Endothelial cell of umbilical vein (primary cell): ENCODE measurements around the gene MMAA. TPM values are rescaled to one million over a fixed set of nuclear protein-coding genes. Genes with fewer than 3 reads are reported as not detected.

Source experiments
- BruUV-seq: library from RNA; stranded (reverse); fragments of 400-500 nt; replicated peaks from 2 replicates; lab custom pipeline; 2021; lab: Mats Ljungman, UMichigan
- CTCF ChIA-PET: fragments of 300-600, 350-600 bp; sonication (Branson Sonifier 250); formaldehyde crosslinking; loops from one replicate; lab custom pipeline; 2021; ENCODE audit warnings: antibody characterized with exemption, inconsistent platforms; lab: Charles Lee
- POLR2A ChIA-PET: fragments of 300-600, 350-600 bp; sonication (Branson Sonifier 250); formaldehyde crosslinking; loops from one replicate; lab custom pipeline; 2021; ENCODE audit warnings: antibody characterized with exemption, inconsistent platforms; lab: Charles Lee
- DNase-seq: peaks from one replicate; pipeline ENCODE4 v3.0.0-alpha.2; 2011; ENCODE audit warnings: low read depth, low spot score
- FAIRE-seq: peaks from 2 replicates; lab custom pipeline; 2011; peaks lifted over from hg19 to GRCh38; lab: Jason Lieb, UNC
- H2AFZ ChIP-seq: 2 replicates; pipeline ENCODE4 v1.6.0; 2012; ENCODE audit warnings: low read depth, low read length, control low read depth, inconsistent platforms
- H3K27ac ChIP-seq: 2 replicates; pipeline ENCODE4 v1.5.1; 2011; ENCODE audit warnings: low read depth, mild to moderate bottlenecking, control low read depth, low read length, moderate library complexity; ENCODE audit not compliant: insufficient read depth
- H3K27me3 ChIP-seq, 2 experiments: 2 replicates each; pipeline versions ENCODE4 v1.6.0 to v1.6.1; 2011; ENCODE audit warnings: low read length in 2 of 2, mixed read lengths in 1 of 2; ENCODE audit not compliant: control insufficient read depth in 2 of 2, insufficient read depth in 2 of 2
- H3K36me3 ChIP-seq, 2 experiments: 2 replicates in 1 of 2; 3 replicates in 1 of 2; pipeline ENCODE4 v1.5.1; 2011; ENCODE audit warnings: low read length in 2 of 2, mild to moderate bottlenecking in 1 of 2, moderate library complexity in 1 of 2; ENCODE audit not compliant: control insufficient read depth in 2 of 2, insufficient read depth in 2 of 2; ENCODE audit errors: extremely low read depth in 1 of 2
- H3K4me1 ChIP-seq: 3 replicates; pipeline ENCODE4 v1.5.1; 2011; ENCODE audit warnings: mild to moderate bottlenecking, low read length; ENCODE audit not compliant: control insufficient read depth, insufficient read depth; ENCODE audit errors: extremely low read depth
- H3K4me2 ChIP-seq: 2 replicates; pipeline ENCODE4 v1.6.1; 2011; ENCODE audit warnings: low read length, control low read depth, mixed read lengths; ENCODE audit not compliant: insufficient read depth
- H3K4me3 ChIP-seq, 3 experiments: fragments of 200-600 bp in 1 of 3; sonication (generic), shearing (Covaris generic) in 1 of 3; replicated peaks in 1 of 3; 2 replicates each; pipeline ENCODE4 v1.5.1; 2011 to 2016; ENCODE audit warnings: control low read depth in 3 of 3, low read length in 3 of 3, mild to moderate bottlenecking in 2 of 3, inconsistent platforms in 1 of 3, low read depth in 1 of 3, moderate library complexity in 1 of 3; ENCODE audit not compliant: insufficient read depth in 1 of 3
- H3K79me2 ChIP-seq: 2 replicates; pipeline ENCODE4 v1.6.0; 2012; ENCODE audit warnings: low read length, inconsistent platforms; ENCODE audit not compliant: control insufficient read depth, insufficient read depth
- H3K9ac ChIP-seq: replicated peaks from 2 replicates; pipeline ENCODE3; 2011; ENCODE audit warnings: low read length, control low read depth; ENCODE audit not compliant: insufficient read depth; ENCODE audit errors: extremely low read depth
- H3K9me1 ChIP-seq: replicated peaks from 3 replicates; pipeline ENCODE4 v1.6.0; 2011; ENCODE audit warnings: mild to moderate bottlenecking, low read length; ENCODE audit not compliant: control insufficient read depth, insufficient read depth; ENCODE audit errors: extremely low read depth
- H3K9me3 ChIP-seq: replicated peaks from 2 replicates; pipeline ENCODE4 v1.5.1; 2012; ENCODE audit warnings: low read length, inconsistent platforms; ENCODE audit not compliant: control insufficient read depth, insufficient read depth
- H4K20me1 ChIP-seq: replicated peaks from 2 replicates; pipeline ENCODE3; 2011; ENCODE audit warnings: mild to moderate bottlenecking, low read length; ENCODE audit not compliant: control insufficient read depth, insufficient read depth; ENCODE audit errors: extremely low read depth
- EZH2 ChIP-seq: IDR thresholded peaks from 2 replicates; pipeline ENCODE4 v1.6.1; 2012; ENCODE audit warnings: borderline replicate concordance, low read depth, mild to moderate bottlenecking, moderate library complexity, low read length, inconsistent platforms; ENCODE audit not compliant: severe bottlenecking
- FOS ChIP-seq: IDR thresholded peaks from 2 replicates; pipeline ENCODE4 v1.6.1; 2011; ENCODE audit warnings: mild to moderate bottlenecking, low read length, moderate library complexity, borderline replicate concordance; ENCODE audit not compliant: insufficient read depth
- GATA2 ChIP-seq: IDR thresholded peaks from 2 replicates; pipeline ENCODE4 v1.7.0; 2011; ENCODE audit warnings: low read depth, mild to moderate bottlenecking, moderate library complexity, mixed read lengths, low read length; ENCODE audit not compliant: insufficient read length, insufficient read depth
- JUN ChIP-seq: IDR thresholded peaks from 2 replicates; pipeline ENCODE4 v1.6.1; 2011; ENCODE audit warnings: borderline replicate concordance, low read depth; ENCODE audit not compliant: insufficient read length, insufficient read depth
- MYC ChIP-seq: IDR thresholded peaks from one replicate; pipeline ENCODE4 v1.6.1; 2011; ENCODE audit warnings: mild to moderate bottlenecking, low read depth, low read length
- POLR2A ChIP-seq: IDR thresholded peaks from 2 replicates; pipeline ENCODE4 v1.6.1; 2012; ENCODE audit warnings: low read depth, mild to moderate bottlenecking, control low read depth, low read length
- POLR2AphosphoS5 ChIP-seq: IDR thresholded peaks from 2 replicates; pipeline ENCODE4 v1.6.1; 2012; ENCODE audit warnings: low read depth, mild to moderate bottlenecking, control low read depth, low read length, moderate library complexity; ENCODE audit not compliant: insufficient read depth
- dilution Hi-C: fragments of 300-500 bp; cut with MboI; formaldehyde crosslinking; loops from one replicate; pipeline ENCODE4 v1.15.0; 2019; ENCODE audit warnings: low sequenced_read_pairs; ENCODE audit not compliant: extremely low pct_ligation_motif_present
- intact Hi-C: fragments of 100-400 bp; cut with micrococcal nuclease; formaldehyde crosslinking; loops from one replicate; pipeline ENCODE4 v1.10.0; 2022
- polyA plus RNA-seq, 4 experiments: library from polyadenylated mRNA; depleted of rRNA in 3 of 4; stranded (reverse) in 3 of 4; unstranded in 1 of 4; fragments of >200 nt; gene quantifications; 2 replicates each; pipeline versions ENCODE4 v1.2.1 to v1.2.3, GENCODE V29; 2011 to 2012; ENCODE audit warnings: missing spikeins in 1 of 4
- total RNA-seq: library from RNA; stranded (reverse); gene quantifications from 2 replicates; pipeline ENCODE4 v1.2.3, GENCODE V29; 2021
- TF ChIP-seq, protein P1 (sequence below), 2 donors: IDR thresholded peaks; 1 replicate in 1 of 2; 2 replicates in 1 of 2; pipeline ENCODE4 v1.5.1; 2011; ENCODE audit warnings: low read length in 2 of 2, mild to moderate bottlenecking in 2 of 2, moderate library complexity in 2 of 2, control low read depth in 1 of 2, inconsistent platforms in 1 of 2, low read depth in 1 of 2; ENCODE audit not compliant: insufficient read depth in 1 of 2; ENCODE audit errors: extremely low read depth in 1 of 2
- TF ChIP-seq, protein P2 (sequence below): IDR thresholded peaks from 2 replicates; pipeline ENCODE4 v1.6.1; 2011; ENCODE audit not compliant: insufficient read depth, insufficient read length

MMAA gene
- total and polyA plus RNA-seq, 2 donors (not counting 3 experiments of a cell fraction or from before 2014, with no cell fraction given), result 2.2 to 5.1 TPM

DNA sequence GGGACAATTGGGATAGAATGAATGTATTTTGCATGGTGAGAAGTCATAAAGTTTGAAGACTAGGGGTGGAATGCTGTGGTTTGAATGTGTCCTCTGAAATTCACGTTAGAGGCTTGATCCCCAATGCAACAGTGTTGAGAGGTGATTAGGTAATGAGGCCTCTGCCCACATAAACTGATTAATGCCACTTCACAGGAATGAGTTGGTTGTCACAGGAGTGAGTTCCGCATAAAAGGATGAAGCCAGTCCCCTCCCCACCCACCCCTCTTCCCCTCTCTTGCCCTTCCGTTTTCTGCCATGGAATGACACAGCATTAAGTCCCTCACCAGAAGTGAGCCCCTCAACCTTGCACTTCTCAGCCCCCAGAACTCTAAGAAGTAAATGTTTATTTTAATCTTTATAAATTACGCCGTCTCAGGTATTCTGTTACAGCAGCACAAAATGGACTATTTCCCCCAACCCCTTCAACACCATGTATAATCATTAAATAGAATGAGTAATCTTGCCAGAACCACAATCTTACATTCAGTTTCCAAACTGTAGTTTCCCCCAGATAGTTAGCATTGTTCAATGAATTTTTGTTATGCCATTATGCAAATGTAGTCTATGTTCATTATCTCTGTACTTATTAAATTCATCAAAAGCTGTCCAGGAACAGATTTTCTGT lies 5.5 kb upstream of the MMAA start:
- H4K20me1 ChIP-seq, result no peaks in the 10 kb centered on the region
- peaks cover 0 to 8% of the 10 kb centered on the region in 2 experiments for H3K27me3 ChIP-seq
- CTCF ChIA-PET, result interaction anchor here (1.1 to 2.2 kb wide), 3 partner anchors 379 to 397 kb away, joined by 7 to 18 read pairs (median 11); no protein-coding TSS in a partner anchor
- dilution Hi-C loops (no loop called here), intact Hi-C loops (no loop called here)
- no peak overlapping the region for H3K9ac ChIP-seq
- H3K9me1 ChIP-seq, result no peaks in the 10 kb centered on the region
- FAIRE-seq (no peak), DNase-seq (no peak)
- H3K4me1 ChIP-seq, result peaks cover 12% of the 10 kb centered on the region
- H3K4me2 ChIP-seq, result no peak overlapping the region
- no peak overlapping the region for H2AFZ ChIP-seq
- no peak overlapping the region for H3K27ac ChIP-seq
- H3K4me3 ChIP-seq, result no peak overlapping the region
- POLR2A ChIA-PET, result no interaction called here
- H3K79me2 ChIP-seq, result no peaks in the 10 kb centered on the region
- H3K36me3 ChIP-seq, result no peaks in the 10 kb centered on the region
- no TSS peak for BruUV-seq
- no peaks in the 10 kb centered on the region for H3K9me3 ChIP-seq
- TF ChIP-seq FOS (no peak), POLR2A (no peak), EZH2 (no peak), MYC (no peak), GATA2 (no peak), POLR2AphosphoS5 (no peak), JUN (no peak)
- TF ChIP-seq, protein P1, sequence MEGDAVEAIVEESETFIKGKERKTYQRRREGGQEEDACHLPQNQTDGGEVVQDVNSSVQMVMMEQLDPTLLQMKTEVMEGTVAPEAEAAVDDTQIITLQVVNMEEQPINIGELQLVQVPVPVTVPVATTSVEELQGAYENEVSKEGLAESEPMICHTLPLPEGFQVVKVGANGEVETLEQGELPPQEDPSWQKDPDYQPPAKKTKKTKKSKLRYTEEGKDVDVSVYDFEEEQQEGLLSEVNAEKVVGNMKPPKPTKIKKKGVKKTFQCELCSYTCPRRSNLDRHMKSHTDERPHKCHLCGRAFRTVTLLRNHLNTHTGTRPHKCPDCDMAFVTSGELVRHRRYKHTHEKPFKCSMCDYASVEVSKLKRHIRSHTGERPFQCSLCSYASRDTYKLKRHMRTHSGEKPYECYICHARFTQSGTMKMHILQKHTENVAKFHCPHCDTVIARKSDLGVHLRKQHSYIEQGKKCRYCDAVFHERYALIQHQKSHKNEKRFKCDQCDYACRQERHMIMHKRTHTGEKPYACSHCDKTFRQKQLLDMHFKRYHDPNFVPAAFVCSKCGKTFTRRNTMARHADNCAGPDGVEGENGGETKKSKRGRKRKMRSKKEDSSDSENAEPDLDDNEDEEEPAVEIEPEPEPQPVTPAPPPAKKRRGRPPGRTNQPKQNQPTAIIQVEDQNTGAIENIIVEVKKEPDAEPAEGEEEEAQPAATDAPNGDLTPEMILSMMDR (IDR thresholded peaks at IDR 0.05; ENCODE audit: extremely low read depth in 1 of 2, insufficient read depth in 1 of 2, low read depth in 1 of 2, low read length in 2 of 2), result no peak
- TF ChIP-seq, protein P2, sequence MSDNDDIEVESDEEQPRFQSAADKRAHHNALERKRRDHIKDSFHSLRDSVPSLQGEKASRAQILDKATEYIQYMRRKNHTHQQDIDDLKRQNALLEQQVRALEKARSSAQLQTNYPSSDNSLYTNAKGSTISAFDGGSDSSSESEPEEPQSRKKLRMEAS, result no peak
